H1 (cell line): ENCODE data around the gene CHRNA1. TPM values are rescaled to one million over a fixed set of nuclear protein-coding genes. Genes with fewer than 3 reads are reported as not detected.

ENCODE experiments used
- BACH1 ChIP-seq: IDR thresholded peaks from 2 replicates; pipeline ENCODE4 v1.6.1; 2012; ENCODE audit warnings: low read length, improper control_type of control experiment
- CBX5 ChIP-seq: fragments of 300-800, 300-1000 bp; sonication (generic); IDR thresholded peaks from 2 replicates; pipeline ENCODE4 v1.7.1; 2016; ENCODE audit warnings: antibody characterized with exemption, low read length, low read depth
- CHD2 ChIP-seq: IDR thresholded peaks from 2 replicates; pipeline ENCODE4 v1.6.1; 2012; ENCODE audit warnings: low read length, improper control_type of control experiment
- EP300 ChIP-seq, 2 experiments: IDR thresholded peaks; 1 replicate in 1 of 2; 2 replicates in 1 of 2; pipeline ENCODE4 v1.6.1; 2011 to 2012; ENCODE audit warnings: low read depth in 2 of 2, low read length in 2 of 2, mild to moderate bottlenecking in 2 of 2, borderline replicate concordance in 1 of 2, inconsistent platforms in 1 of 2, moderate library complexity in 1 of 2
- EZH2 ChIP-seq: fragments of 200-600 bp; sonication (generic); IDR thresholded peaks from 2 replicates; pipeline ENCODE4 v1.7.1; 2012; ENCODE audit warnings: low read depth, mild to moderate bottlenecking, moderate library complexity, low read length, inconsistent platforms; ENCODE audit not compliant: severe bottlenecking
- NANOG ChIP-seq: IDR thresholded peaks from 2 replicates; pipeline ENCODE4 v1.6.1; 2011; ENCODE audit warnings: low read length, low read depth, mild to moderate bottlenecking, inconsistent platforms; ENCODE audit not compliant: insufficient read depth, poor library complexity, severe bottlenecking
- PHF8 ChIP-seq: fragments of 200-600 bp; sonication (generic); conservative IDR thresholded peaks from 2 replicates; pipeline ENCODE4 v1.7.1; 2012; ENCODE audit warnings: low read depth, mild to moderate bottlenecking, inconsistent platforms, low read length, moderate library complexity
- RBBP5 ChIP-seq: IDR thresholded peaks from 2 replicates; pipeline ENCODE4 v1.7.1; 2012; ENCODE audit warnings: low read depth, mild to moderate bottlenecking, inconsistent platforms, low read length, moderate library complexity, borderline replicate concordance
- polyA plus RNA-seq, 7 experiments: library from polyadenylated mRNA; depleted of rRNA in 3 of 7; stranded (reverse) in 5 of 7; unstranded in 2 of 7; fragments of >200 nt in 5 of 7; fragments of 200-250 nt in 2 of 7; gene quantifications; 1 replicate in 5 of 7; 2 replicates in 1 of 7; 4 replicates in 1 of 7; pipeline versions ENCODE4 v1.2.1 to v1.2.3, GENCODE V29; 2011 to 2013; ENCODE audit warnings: missing spikeins in 2 of 7, mixed read lengths in 2 of 7
- total RNA-seq: library from RNA; stranded (reverse); fragmentation: NEBNext Ultra II Directional; extraction: Animal tissue kit (Norgen Biotek cat#: 25700); gene quantifications from 2 replicates; pipeline ENCODE4 v1.2.1, GENCODE V29; 2021
- TF ChIP-seq, protein P1 (sequence below): fragments of 300-600 bp; sonication (generic); IDR thresholded peaks from 2 replicates; pipeline ENCODE4 v1.7.1; 2012; ENCODE audit warnings: low read length, moderate library complexity, mild to moderate bottlenecking, inconsistent platforms; ENCODE audit not compliant: insufficient replicate concordance

CHRNA1 gene
- total and polyA plus RNA-seq, 2 of the 8 experiments (the other 6 are each of a cell fraction or from before 2014, with no cell fraction given): 0.11 to 0.15 TPM

DNA sequence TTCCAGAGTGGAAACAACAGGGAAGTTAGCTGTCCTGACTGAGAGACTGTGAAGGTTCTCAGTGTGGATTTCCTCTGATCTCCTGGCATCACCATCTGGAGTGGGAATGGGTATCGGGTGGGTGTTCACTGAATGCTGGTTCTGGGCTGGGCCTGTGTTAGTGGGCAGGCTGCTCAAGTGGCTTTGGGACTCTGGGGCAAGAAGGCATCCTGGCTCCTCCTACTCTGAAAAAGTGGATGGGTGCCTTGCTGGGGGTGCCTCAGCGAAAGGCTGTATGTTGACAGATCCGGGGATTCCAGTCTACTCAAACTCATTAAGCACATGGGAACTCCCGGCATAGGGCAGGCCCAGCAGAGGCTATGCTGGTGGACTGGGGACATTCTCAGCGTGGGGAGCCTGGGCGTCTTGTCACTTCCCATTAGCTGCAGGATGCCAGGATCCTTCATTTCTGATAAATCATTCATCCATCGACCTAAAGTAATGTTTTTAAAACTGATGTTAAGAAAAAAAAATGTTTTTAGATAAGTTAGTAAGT is 27.5 kb upstream of the CHRNA1 start (continued):
- TF ChIP-seq, protein P1, sequence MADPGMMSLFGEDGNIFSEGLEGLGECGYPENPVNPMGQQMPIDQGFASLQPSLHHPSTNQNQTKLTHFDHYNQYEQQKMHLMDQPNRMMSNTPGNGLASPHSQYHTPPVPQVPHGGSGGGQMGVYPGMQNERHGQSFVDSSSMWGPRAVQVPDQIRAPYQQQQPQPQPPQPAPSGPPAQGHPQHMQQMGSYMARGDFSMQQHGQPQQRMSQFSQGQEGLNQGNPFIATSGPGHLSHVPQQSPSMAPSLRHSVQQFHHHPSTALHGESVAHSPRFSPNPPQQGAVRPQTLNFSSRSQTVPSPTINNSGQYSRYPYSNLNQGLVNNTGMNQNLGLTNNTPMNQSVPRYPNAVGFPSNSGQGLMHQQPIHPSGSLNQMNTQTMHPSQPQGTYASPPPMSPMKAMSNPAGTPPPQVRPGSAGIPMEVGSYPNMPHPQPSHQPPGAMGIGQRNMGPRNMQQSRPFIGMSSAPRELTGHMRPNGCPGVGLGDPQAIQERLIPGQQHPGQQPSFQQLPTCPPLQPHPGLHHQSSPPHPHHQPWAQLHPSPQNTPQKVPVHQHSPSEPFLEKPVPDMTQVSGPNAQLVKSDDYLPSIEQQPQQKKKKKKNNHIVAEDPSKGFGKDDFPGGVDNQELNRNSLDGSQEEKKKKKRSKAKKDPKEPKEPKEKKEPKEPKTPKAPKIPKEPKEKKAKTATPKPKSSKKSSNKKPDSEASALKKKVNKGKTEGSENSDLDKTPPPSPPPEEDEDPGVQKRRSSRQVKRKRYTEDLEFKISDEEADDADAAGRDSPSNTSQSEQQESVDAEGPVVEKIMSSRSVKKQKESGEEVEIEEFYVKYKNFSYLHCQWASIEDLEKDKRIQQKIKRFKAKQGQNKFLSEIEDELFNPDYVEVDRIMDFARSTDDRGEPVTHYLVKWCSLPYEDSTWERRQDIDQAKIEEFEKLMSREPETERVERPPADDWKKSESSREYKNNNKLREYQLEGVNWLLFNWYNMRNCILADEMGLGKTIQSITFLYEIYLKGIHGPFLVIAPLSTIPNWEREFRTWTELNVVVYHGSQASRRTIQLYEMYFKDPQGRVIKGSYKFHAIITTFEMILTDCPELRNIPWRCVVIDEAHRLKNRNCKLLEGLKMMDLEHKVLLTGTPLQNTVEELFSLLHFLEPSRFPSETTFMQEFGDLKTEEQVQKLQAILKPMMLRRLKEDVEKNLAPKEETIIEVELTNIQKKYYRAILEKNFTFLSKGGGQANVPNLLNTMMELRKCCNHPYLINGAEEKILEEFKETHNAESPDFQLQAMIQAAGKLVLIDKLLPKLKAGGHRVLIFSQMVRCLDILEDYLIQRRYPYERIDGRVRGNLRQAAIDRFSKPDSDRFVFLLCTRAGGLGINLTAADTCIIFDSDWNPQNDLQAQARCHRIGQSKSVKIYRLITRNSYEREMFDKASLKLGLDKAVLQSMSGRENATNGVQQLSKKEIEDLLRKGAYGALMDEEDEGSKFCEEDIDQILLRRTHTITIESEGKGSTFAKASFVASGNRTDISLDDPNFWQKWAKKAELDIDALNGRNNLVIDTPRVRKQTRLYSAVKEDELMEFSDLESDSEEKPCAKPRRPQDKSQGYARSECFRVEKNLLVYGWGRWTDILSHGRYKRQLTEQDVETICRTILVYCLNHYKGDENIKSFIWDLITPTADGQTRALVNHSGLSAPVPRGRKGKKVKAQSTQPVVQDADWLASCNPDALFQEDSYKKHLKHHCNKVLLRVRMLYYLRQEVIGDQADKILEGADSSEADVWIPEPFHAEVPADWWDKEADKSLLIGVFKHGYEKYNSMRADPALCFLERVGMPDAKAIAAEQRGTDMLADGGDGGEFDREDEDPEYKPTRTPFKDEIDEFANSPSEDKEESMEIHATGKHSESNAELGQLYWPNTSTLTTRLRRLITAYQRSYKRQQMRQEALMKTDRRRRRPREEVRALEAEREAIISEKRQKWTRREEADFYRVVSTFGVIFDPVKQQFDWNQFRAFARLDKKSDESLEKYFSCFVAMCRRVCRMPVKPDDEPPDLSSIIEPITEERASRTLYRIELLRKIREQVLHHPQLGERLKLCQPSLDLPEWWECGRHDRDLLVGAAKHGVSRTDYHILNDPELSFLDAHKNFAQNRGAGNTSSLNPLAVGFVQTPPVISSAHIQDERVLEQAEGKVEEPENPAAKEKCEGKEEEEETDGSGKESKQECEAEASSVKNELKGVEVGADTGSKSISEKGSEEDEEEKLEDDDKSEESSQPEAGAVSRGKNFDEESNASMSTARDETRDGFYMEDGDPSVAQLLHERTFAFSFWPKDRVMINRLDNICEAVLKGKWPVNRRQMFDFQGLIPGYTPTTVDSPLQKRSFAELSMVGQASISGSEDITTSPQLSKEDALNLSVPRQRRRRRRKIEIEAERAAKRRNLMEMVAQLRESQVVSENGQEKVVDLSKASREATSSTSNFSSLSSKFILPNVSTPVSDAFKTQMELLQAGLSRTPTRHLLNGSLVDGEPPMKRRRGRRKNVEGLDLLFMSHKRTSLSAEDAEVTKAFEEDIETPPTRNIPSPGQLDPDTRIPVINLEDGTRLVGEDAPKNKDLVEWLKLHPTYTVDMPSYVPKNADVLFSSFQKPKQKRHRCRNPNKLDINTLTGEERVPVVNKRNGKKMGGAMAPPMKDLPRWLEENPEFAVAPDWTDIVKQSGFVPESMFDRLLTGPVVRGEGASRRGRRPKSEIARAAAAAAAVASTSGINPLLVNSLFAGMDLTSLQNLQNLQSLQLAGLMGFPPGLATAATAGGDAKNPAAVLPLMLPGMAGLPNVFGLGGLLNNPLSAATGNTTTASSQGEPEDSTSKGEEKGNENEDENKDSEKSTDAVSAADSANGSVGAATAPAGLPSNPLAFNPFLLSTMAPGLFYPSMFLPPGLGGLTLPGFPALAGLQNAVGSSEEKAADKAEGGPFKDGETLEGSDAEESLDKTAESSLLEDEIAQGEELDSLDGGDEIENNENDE: no peak
- TF ChIP-seq NANOG (no peak), PHF8 (no peak), EP300 (IDR thresholded peaks at IDR 0.05; ENCODE audit: borderline replicate concordance in 1 of 2, low read depth in 2 of 2, low read length in 2 of 2) (no peak), CBX5 (no peak), RBBP5 (no peak), BACH1 (no peak), CHD2 (no peak), EZH2 (no peak)
